IPS-18c (cell line): Measurements from ENCODE around the gene ABLIM3.

ENCODE experiments used
- H3K4me3 ChIP-seq: 2 replicates; pipeline ENCODE4 v1.7.0; 2013; ENCODE audit warnings: low read depth, mild to moderate bottlenecking, low read length, moderate library complexity; ENCODE audit not compliant: insufficient read depth
- H3K9me3 ChIP-seq: one replicate; pipeline ENCODE4 v1.6.1; 2013; ENCODE audit warnings: mild to moderate bottlenecking, low read length, moderate library complexity; ENCODE audit not compliant: control insufficient read depth, insufficient read depth

The ABLIM3 gene

DNA sequence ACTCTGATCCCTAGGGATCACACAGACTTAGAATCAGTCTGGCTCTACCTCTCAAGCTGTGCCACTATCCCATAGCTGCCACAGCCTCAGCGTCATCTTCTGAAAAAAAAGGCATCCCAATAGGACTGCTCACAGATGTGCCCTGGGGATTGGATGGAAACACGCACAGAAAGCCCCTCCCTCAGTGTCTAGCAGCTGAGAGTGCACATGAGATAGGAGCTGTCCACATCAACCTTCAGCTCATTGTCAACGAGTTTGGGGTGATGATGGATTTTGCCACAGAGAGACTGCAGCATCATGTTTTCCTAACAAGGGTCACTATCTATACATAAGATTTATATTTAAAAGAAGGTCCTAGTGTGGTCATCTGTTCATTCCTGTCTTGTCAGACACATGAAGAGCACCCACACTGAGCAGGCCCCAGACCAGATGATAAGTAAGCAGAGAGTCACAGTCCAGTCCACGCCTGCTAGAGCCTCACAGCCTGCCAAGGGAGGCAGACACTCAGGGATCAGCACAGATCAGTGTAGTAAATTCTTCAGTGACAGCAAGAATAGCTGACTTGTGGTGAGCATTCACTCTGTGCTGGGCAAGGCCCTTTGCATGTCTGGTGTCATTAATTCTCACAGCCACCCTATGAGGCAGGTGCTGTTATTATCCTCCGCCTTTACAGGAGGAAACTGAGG is 156.2 kb downstream of the ABLIM3 start:
- Histone ChIP-seq H3K4me3 (no peak overlapping the region), H3K9me3 (no peaks in the 10 kb centered on the region)

DNA sequence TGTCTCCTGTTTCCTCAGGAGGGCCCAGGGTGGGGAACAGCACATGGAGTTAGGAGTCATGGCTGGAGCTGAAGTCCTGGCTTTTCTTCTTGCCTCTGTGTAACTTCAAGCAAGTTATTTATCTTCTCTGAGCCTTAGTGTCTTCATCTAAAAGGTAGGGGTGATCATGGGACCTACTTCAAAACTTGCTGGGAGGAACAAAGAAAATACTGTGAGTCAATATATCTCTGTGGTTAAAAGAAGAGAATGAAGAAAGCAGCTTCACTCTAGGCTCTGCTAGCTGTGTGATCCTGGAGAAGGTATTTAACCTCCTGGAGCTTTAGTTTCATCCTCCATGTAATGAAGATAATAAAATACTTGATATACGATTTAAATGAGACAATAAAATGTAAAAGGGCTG is 156.9 kb downstream of the ABLIM3 start:
- H3K4me3 ChIP-seq: no peak overlapping the region

DNA sequence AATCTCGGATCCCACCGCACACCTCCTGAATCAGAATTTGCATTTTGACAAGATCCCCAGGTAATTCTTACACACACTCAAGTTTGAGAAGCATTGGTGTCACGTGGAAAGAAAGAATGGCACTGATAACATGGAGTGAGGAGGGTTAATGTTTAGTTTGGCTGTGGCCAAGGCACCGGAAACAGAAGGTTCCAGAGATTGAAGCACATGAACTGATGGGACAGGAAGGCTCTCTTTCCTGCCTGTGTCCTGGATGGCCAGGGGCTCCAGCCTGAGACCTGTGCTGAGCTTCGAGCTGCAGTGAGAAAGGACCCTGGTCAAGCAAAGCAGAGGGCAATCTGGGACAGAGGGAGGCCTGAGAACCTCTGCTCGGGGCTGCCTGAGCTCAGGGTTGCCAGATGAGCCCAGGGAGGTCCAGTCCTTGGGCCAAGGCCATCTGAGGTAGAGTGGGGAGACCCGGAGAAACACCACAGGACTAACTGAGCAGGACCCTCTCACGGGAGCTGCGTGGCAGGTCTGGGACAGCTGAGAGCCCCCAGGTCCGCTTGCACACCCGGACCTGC is 157.6 kb downstream of the ABLIM3 start:
- no peak overlapping the region for H3K4me3 ChIP-seq
- no peaks in the 10 kb centered on the region for H3K9me3 ChIP-seq

More for the DNA sequence above, 156.9 kb downstream of the ABLIM3 start:
- no peaks in the 10 kb centered on the region for H3K9me3 ChIP-seq

DNA sequence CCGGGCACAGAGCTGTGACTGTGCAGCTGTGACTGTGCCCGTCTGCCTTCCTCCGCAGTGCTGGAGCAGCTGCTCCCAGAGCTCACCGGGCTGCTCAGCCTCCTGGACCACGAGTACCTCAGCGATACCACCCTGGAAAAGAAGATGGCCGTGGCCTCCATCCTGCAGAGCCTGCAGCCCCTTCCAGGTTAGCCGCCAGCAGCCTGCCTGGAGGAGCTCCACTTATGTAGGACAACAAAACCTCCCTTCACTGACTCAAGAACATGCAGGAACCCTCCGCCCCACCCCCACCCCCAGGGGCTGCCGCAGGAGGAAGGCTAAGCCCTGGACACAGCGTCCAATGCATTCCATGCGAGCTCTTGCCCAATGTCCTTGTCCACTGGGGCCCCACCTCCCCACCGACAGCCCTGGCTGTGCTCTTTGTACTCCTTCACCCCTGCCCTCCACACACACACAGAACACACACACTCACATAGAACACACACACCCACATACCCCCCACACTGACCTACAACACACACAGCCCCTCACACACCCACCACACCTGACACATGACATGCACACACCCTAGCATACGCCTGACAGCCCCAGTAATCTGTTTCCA is 158.3 kb downstream of the ABLIM3 start:
- Histone ChIP-seq H3K4me3 (no peak overlapping the region), H3K9me3 (no peaks in the 10 kb centered on the region)

DNA sequence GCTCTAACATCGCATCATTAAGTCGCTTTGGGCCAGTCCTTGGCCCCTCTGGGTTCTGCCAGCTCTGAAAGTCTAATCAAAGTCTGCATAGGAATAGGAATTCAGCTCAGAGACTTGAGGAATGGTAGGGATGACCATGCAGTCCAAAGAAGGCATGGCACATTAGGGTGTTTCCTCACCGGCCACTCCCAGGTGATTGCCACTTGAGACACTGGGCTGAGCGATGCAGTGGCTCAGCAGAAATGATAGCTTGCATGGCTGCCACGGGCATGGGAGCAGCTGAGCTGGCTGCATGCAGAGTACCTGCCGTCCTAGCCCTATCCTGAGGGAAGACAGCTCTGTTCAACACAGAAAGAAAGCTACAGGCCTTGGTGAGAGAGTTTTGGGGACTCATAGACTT is 159.1 kb downstream of the ABLIM3 start:
- Histone ChIP-seq H3K9me3 (no peaks in the 10 kb centered on the region), H3K4me3 (no peak overlapping the region)

DNA sequence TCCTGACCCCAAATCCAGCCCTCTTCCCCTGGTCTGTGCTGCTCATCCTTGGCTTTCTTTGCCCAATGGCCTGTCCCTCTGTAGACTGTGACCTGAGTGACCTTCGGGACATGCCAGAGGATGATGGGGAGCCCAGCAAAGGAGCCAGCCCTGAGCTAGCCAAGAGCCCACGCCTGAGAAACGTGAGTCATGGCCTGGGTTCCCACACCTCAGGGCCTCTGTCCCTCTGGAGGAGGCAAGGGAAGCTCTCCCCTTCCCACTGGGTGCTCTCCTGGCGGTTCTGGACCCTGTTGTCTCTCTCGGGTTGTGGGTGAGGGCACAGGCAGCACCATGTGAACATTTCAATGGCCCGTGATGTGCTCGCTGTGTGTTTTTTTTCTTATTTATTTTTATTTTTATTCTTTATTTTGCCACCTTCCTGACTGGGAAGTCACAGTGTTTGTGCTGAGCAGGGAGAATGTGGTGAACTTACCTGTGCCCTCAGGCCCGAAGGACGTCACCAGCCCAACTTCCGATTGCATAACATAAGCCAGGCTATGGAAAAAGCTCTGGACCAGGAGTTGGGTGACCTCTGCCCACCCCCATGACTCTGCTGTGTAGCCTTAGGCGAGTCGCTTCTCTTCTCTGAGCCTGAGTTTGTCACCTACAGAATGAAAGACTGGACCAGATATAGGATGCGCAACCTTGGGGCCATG is 159.9 kb downstream of the ABLIM3 start:
- Histone ChIP-seq H3K9me3 (no peaks in the 10 kb centered on the region), H3K4me3 (no peak overlapping the region)

DNA sequence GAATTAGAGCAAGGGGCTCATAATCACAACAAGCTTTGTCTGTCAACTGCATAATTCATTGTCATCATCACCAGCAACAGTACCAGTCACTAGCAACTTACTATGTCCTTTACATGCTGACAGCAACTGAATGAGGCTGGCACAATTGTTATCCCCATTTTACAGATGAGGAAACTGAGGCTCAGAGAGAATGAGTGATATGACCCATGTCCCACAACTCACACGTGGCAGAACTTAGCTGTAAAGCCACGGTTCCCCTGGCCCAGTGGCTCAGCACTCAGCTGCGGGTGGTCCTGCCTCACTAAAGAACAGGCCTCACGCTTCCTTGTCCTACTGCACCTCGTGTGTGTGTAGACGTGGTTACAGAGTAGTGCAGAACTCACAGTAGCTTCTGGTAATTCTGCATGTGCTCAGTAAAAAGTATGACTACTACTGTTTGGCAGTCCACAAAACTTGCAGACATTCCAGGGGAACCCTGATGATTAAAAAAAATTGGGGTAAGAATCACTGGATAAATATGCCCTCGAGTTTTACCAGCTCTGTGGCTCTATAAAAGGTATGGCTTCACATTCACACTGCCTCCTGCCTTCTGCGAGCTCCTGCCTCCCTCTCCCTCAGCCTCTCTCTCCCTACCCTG is 160.6 kb downstream of the ABLIM3 start:
- Histone ChIP-seq H3K9me3 (no peaks in the 10 kb centered on the region), H3K4me3 (no peak overlapping the region)

DNA sequence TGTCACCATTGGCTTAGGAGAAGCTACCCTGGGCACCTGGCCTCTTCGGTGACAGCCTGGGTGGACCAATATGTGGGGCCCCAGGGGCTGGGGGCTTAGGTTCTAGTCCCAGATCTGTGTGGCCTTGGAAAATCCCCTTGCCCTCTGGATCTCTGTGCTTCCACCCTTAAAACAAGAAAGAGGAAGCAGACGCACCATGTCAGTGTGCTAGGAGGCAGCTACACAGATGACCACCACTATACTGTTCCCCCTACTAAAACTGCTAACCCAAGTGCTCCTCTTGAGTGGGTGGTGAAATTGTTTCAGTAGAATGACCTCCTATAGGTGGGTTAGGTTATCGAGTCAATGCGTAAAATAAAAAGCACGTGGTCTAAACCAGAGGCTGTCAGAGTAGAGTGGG is 161.3 kb downstream of the ABLIM3 start:
- no peaks in the 10 kb centered on the region for H3K9me3 ChIP-seq
- no peak overlapping the region for H3K4me3 ChIP-seq

DNA sequence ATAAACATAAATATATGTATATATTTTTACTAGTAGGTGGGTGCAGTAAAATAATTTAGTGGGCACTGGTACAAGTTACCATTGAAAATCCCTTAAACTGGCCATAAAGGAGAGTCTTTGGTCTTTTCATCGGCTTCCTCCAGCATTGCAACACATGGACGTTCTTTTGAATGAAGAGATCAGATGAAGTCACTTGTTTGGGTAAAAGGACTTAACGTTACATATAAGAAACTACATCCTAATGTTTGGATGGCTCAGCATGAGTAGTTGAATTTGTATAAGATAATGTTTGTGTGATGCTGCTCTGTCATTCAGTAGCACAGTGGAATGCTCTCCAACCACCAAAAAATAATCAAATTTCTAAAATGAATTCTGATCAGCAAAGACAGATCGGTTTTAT is 161.9 kb downstream of the ABLIM3 start:
- Histone ChIP-seq H3K9me3 (no peaks in the 10 kb centered on the region), H3K4me3 (no peak overlapping the region)

DNA sequence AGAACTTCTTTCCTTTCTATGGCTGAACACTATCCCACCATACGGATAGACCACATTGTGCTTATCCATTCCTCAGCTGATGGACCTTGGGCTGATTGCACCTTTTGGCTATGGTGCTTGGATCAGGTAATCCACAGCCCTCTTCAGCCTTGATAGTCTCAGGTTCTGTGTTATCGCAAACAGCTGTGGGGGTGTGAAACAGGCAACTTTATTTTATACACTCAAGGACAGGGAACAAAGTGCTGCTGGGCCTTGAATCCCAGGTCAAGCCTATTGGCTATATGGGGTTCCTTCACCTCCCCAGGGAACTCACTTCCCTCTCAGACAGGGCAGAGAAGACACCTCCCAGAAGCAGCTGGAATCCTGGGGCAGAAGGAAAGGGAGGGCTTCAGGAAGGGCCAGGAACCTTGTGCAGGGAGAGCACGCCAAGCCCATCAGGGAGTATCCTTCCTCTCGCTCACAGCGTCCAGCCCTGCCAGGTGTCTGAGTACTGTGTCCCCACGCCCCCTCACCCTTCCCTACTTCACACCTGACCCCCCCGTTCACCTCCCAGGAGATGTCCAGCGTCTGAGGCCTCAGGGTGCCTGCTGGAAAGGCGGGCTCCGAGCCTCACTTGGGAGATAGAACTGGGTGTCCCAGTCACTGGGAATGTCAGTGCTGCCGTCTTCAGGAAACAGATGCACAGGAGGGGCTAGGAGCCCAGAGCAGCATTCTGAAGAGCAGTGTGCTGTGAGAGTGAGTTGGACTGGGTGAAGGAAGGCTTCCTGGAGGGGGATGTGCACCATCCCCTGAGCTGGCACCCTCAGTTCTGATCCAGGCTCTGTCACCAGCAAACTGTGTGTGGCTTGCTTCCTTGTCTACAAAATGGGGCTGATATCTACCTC is 163.1 kb downstream of the ABLIM3 start:
- Histone ChIP-seq H3K4me3 (no peak overlapping the region), H3K9me3 (no peaks in the 10 kb centered on the region)

DNA sequence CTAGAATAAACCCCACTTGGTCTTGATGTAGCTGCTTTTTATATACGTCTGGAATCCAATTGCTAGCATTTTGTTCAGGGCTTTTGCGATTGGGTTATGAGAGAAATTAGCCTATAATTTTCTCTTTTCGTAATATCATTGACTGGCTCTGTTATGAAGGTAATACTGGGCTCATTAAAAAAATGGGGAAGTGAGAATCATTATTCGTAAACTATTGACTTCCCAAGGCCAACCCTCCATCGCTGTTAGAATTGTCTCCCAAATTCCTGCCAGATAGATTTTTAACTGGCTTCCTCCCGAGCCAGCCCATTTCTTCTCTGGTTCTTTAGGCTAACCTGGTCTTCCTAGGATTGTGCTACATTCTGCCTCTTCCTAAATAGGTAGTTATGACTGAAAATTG is 168.1 kb downstream of the ABLIM3 start:
- Histone ChIP-seq H3K4me3 (no peak overlapping the region), H3K9me3 (no peaks in the 10 kb centered on the region)
